KOPT-K1 (cell line): ENCODE measurements around the gene TFAP2E.

Experiments
- H3K27ac ChIP-seq: fragments of 200-600 bp; sonication (generic); 2 replicates; pipeline ENCODE4 v1.5.1; 2016; ENCODE audit warnings: antibody characterized with exemption, mild to moderate bottlenecking, low read depth, low read length; ENCODE audit not compliant: poor library complexity, severe bottlenecking
- H3K36me3 ChIP-seq: fragments of 200-600 bp; sonication (generic); 2 replicates; pipeline ENCODE4 v1.5.1; 2017; ENCODE audit warnings: antibody characterized with exemption, mild to moderate bottlenecking, low read length, moderate library complexity; ENCODE audit not compliant: insufficient read depth
- H3K9me3 ChIP-seq: fragments of 200-600 bp; sonication (generic); 2 replicates; pipeline ENCODE4 v1.5.1; 2017; ENCODE audit warnings: antibody characterized with exemption, low read length, mild to moderate bottlenecking; ENCODE audit not compliant: insufficient read depth, poor library complexity, severe bottlenecking

TFAP2E gene

DNA sequence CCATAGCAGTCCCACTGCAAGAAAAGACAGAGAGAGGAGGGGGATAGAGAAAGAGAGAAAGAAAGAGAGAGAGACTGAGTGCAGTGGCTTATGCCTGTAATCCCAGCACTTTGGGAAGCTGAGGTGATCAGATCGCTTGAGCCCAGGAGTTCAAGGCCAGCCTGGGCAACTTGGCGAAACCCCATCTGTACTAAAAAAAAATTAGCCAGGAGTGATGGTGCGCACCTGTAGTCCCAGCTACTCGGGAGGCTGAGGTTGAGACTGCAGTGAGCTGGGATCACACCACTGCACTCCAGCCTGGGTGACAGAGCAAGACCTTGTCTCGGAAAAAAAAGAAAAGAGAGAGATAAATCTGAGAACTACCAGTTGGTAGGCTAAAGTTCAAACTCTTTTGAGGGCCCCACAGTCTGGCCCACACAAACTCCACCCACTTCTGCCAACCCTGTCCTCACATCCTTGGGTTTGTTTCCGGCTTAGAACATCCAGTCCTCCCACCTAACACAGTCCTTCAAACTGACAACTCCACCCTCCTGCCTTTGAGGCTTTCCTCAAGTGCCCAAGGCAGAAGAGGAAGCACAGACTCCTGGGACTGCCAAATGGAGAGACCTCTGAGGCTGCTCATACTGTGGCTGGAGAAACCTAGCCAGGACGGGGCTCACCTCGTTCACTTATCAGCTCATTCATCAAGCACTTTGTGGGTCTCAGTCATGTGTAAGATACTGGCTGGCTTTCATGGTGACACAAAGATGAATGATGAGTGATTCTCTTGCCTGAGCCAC lies 20.1 kb downstream of the TFAP2E start:
- Histone ChIP-seq H3K9me3 (no peaks in the 10 kb centered on the region), H3K27ac (peak overlapping the region; percentile 63), H3K36me3 (peaks cover 32% of the 10 kb centered on the region; the same call in 1 of the 2 replicates)

- H3K27ac ChIP-seq = peak overlapping the region; percentile 63
- no peaks in the 10 kb centered on the region for H3K9me3 ChIP-seq
- H3K36me3 ChIP-seq = peaks cover 39% of the 10 kb centered on the region
Observed at GRCh38 chr1:35594005-35594760, 21.1 kb downstream of the TFAP2E start.

- Histone ChIP-seq H3K36me3 (peaks cover 43% of the 10 kb centered on the region), H3K27ac (no peak overlapping the region), H3K9me3 (no peaks in the 10 kb centered on the region)
Observed at GRCh38 chr1:35595684-35596083, 22.6 kb downstream of the TFAP2E start.

GRCh38 chr1:35597870-35598269 lies 24.8 kb downstream of the TFAP2E start:
- H3K36me3 ChIP-seq = peaks cover 57% of the 10 kb centered on the region
- no peaks in the 10 kb centered on the region for H3K9me3 ChIP-seq
- no peak overlapping the region for H3K27ac ChIP-seq

GRCh38 chr1:35598895-35599294 lies 25.8 kb downstream of the TFAP2E start:
- H3K36me3 ChIP-seq = peaks cover 67% of the 10 kb centered on the region
- no peak overlapping the region for H3K27ac ChIP-seq
- no peaks in the 10 kb centered on the region for H3K9me3 ChIP-seq

DNA sequence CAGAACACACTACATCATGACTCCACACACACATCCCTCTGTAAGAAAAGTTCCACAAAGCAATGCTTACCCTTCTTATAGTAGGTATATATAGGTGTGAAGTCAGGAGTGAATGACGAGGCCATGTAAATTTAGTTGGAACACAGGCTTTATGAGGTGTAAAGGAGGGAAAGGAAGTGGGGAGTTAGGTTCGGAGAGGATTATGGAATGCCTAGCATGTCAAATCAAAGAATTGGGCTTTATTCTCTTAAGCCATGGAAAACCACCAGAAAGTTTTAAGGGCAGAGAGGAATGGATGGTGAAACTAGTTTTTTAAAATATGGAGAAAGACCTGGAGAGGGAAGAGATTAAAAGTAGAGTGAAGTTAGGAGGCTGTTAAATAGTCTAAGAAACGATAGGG lies 26.3 kb downstream of the TFAP2E start:
- H3K27ac ChIP-seq = no peak overlapping the region
- H3K9me3 ChIP-seq = no peaks in the 10 kb centered on the region
- peaks cover 72% of the 10 kb centered on the region for H3K36me3 ChIP-seq

GRCh38 chr1:35600593-35600992 lies 27.5 kb downstream of the TFAP2E start:
- H3K36me3 ChIP-seq = peaks cover 81% of the 10 kb centered on the region
- no peak overlapping the region for H3K27ac ChIP-seq
- H3K9me3 ChIP-seq = no peaks in the 10 kb centered on the region

- H3K36me3 ChIP-seq = peaks cover 99% of the 10 kb centered on the region
- no peak overlapping the region for H3K27ac ChIP-seq
- no peaks in the 10 kb centered on the region for H3K9me3 ChIP-seq
Observed at GRCh38 chr1:35603468-35603867, 30.4 kb downstream of the TFAP2E start.

GRCh38 chr1:35603941-35604340 lies 30.8 kb downstream of the TFAP2E start:
- Histone ChIP-seq H3K9me3 (no peaks in the 10 kb centered on the region), H3K36me3 (peaks cover 100% of the 10 kb centered on the region), H3K27ac (no peak overlapping the region)

- H3K27ac ChIP-seq = no peak overlapping the region
- peaks cover 98% of the 10 kb centered on the region for H3K36me3 ChIP-seq
- no peaks in the 10 kb centered on the region for H3K9me3 ChIP-seq
Observed at GRCh38 chr1:35605071-35605866, 32.2 kb downstream of the TFAP2E start.

- no peak overlapping the region for H3K27ac ChIP-seq
- H3K9me3 ChIP-seq = no peaks in the 10 kb centered on the region
- H3K36me3 ChIP-seq = peaks cover 98% of the 10 kb centered on the region
Observed at GRCh38 chr1:35605867-35606182, 32.7 kb downstream of the TFAP2E start.

DNA sequence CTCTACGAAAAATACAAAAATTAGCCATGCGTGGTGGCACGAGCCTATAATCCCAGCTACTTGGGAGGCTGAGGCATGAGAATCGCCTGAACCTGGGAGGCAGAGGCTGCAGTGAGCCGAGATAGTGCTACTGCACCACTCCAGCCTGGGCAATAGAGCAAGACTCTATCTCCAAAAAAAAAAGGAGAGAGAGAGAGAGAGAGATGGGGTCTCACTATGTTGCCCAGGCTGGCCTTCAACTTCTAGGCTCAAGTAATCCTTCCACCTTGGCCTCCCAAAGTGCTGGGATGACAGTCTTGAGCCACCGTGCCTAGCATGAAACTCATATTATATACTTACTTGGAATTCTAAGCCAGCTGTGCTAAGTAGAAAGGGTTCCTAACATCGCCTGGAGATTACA lies 38.5 kb downstream of the TFAP2E start:
- Histone ChIP-seq H3K36me3 (peaks cover 98% of the 10 kb centered on the region), H3K9me3 (no peaks in the 10 kb centered on the region), H3K27ac (no peak overlapping the region)

GRCh38 chr1:35615440-35615839 lies 42.3 kb downstream of the TFAP2E start:
- Histone ChIP-seq H3K9me3 (no peaks in the 10 kb centered on the region), H3K27ac (no peak overlapping the region), H3K36me3 (peaks cover 100% of the 10 kb centered on the region)

- Histone ChIP-seq H3K9me3 (no peaks in the 10 kb centered on the region), H3K27ac (no peak overlapping the region), H3K36me3 (peaks cover 100% of the 10 kb centered on the region)
Observed at GRCh38 chr1:35619237-35620121, 46.4 kb downstream of the TFAP2E start.
